H9 (cell line): ENCODE measurements around the gene MLLT6. TPM values are rescaled to one million over a fixed set of nuclear protein-coding genes. Genes with fewer than 3 reads are reported as not detected.

Experiments
- DNase-seq: peaks from one replicate; pipeline ENCODE4 v3.0.0-alpha.2; 2017
- H2AFZ ChIP-seq: one replicate; pipeline ENCODE4 v1.6.1; 2013; ENCODE audit warnings: mild to moderate bottlenecking, low read length, control low read depth, moderate library complexity
- H2AK5ac ChIP-seq: 2 replicates; pipeline ENCODE4 v1.6.1; 2013; ENCODE audit warnings: low read length, control low read depth, mixed read lengths; ENCODE audit not compliant: insufficient read length
- H2BK120ac ChIP-seq: one replicate; pipeline ENCODE4 v1.6.1; 2013; ENCODE audit warnings: low read depth, mild to moderate bottlenecking, low read length, control low read depth, inconsistent platforms; ENCODE audit not compliant: poor library complexity, severe bottlenecking
- H2BK12ac ChIP-seq: 2 replicates; pipeline ENCODE4 v1.6.1; 2013; ENCODE audit warnings: low read length, control low read depth, mixed read lengths, low read depth; ENCODE audit not compliant: insufficient read length
- H2BK15ac ChIP-seq: 2 replicates; pipeline ENCODE4 v1.6.1; 2013; ENCODE audit warnings: low read depth, low read length, control low read depth
- H2BK20ac ChIP-seq: one replicate; pipeline ENCODE4 v1.6.1; 2013; ENCODE audit warnings: low read depth, mild to moderate bottlenecking, low read length, control low read depth, inconsistent platforms; ENCODE audit not compliant: poor library complexity, severe bottlenecking
- H2BK5ac ChIP-seq: 2 replicates; pipeline ENCODE4 v1.6.1; 2013; ENCODE audit warnings: low read length, control low read depth, mixed read lengths; ENCODE audit not compliant: insufficient read length
- H3K14ac ChIP-seq: 2 replicates; pipeline ENCODE4 v1.6.1; 2013; ENCODE audit warnings: low read length, control low read depth; ENCODE audit not compliant: insufficient read depth
- H3K18ac ChIP-seq: 2 replicates; pipeline ENCODE4 v1.6.1; 2013; ENCODE audit warnings: low read depth, mild to moderate bottlenecking, mixed read lengths, low read length, control low read depth; ENCODE audit not compliant: insufficient read length
- H3K23ac ChIP-seq: 2 replicates; pipeline ENCODE4 v1.6.1; 2013; ENCODE audit warnings: low read length, control low read depth, mixed read lengths, low read depth; ENCODE audit not compliant: insufficient read length
- H3K23me2 ChIP-seq: 2 replicates; pipeline ENCODE4 v1.6.1; 2013; ENCODE audit warnings: low read depth, mild to moderate bottlenecking, mixed read lengths, low read length, control low read depth; ENCODE audit not compliant: insufficient read length, poor library complexity, severe bottlenecking
- H3K27ac ChIP-seq: 2 replicates; pipeline ENCODE4 v1.5.1; 2013; ENCODE audit warnings: low read length, control low read depth, mixed read lengths, low read depth; ENCODE audit not compliant: insufficient read length
- H3K27me3 ChIP-seq: 2 replicates; pipeline ENCODE4 v1.6.1; 2013; ENCODE audit warnings: low read length, control low read depth, inconsistent platforms; ENCODE audit not compliant: insufficient read depth
- H3K4ac ChIP-seq: 2 replicates; pipeline ENCODE4 v1.6.1; 2013; ENCODE audit warnings: low read depth, mild to moderate bottlenecking, control low read depth, inconsistent platforms, low read length, moderate library complexity
- H3K4me1 ChIP-seq: 2 replicates; pipeline ENCODE4 v1.6.1; 2013; ENCODE audit warnings: low read length, control low read depth, inconsistent platforms; ENCODE audit not compliant: insufficient read depth
- H3K4me2 ChIP-seq: 2 replicates; pipeline ENCODE4 v1.6.1; 2013; ENCODE audit warnings: low read length, control low read depth, mixed read lengths; ENCODE audit not compliant: insufficient read length, insufficient read depth
- H3K56ac ChIP-seq: 2 replicates; pipeline ENCODE4 v1.6.1; 2013; ENCODE audit warnings: low read depth, mild to moderate bottlenecking, mixed read lengths, low read length, control low read depth; ENCODE audit not compliant: insufficient read length
- H3K79me1 ChIP-seq: 2 replicates; pipeline ENCODE4 v1.6.1; 2013; ENCODE audit warnings: low read depth, mild to moderate bottlenecking, moderate library complexity, low read length, control low read depth, inconsistent platforms; ENCODE audit not compliant: insufficient read depth, poor library complexity, severe bottlenecking
- H3K79me2 ChIP-seq: 2 replicates; pipeline ENCODE4 v1.6.1; 2013; ENCODE audit warnings: low read length, control low read depth, inconsistent platforms; ENCODE audit not compliant: insufficient read depth
- H3K9ac ChIP-seq: 2 replicates; pipeline ENCODE4 v1.6.1; 2013; ENCODE audit warnings: low read length, control low read depth, mixed read lengths; ENCODE audit not compliant: insufficient read length; ENCODE audit errors: extremely low read depth
- H3K9me3 ChIP-seq: one replicate; pipeline ENCODE4 v1.6.1; 2013; ENCODE audit warnings: low read depth, low read length, inconsistent platforms; ENCODE audit not compliant: control insufficient read depth
- H3T11ph ChIP-seq: one replicate; pipeline ENCODE4 v1.6.1; 2013; ENCODE audit warnings: mild to moderate bottlenecking, low read length, control low read depth, inconsistent platforms
- H4K20me1 ChIP-seq: one replicate; pipeline ENCODE4 v1.6.1; 2013; ENCODE audit not compliant: control insufficient read depth, insufficient read length, insufficient read depth
- H4K5ac ChIP-seq: 2 replicates; pipeline ENCODE4 v1.6.1; 2013; ENCODE audit warnings: low read depth, mild to moderate bottlenecking, mixed read lengths, low read length, control low read depth; ENCODE audit not compliant: insufficient read length
- H4K8ac ChIP-seq: replicated peaks from 2 replicates; pipeline ENCODE4 v1.6.1; 2013; ENCODE audit warnings: low read length, control low read depth, mixed read lengths, low read depth; ENCODE audit not compliant: insufficient read length
- H4K91ac ChIP-seq: 2 replicates; pipeline ENCODE4 v1.6.1; 2013; ENCODE audit warnings: low read depth, mild to moderate bottlenecking, moderate library complexity, mixed read lengths, low read length, control low read depth; ENCODE audit not compliant: insufficient read length
- H3K27ac Mint-ChIP-seq, 3 experiments: 2 replicates in 2 of 3; 3 replicates in 1 of 3; pipeline ENCODE4 v1.8.0; 2020 to 2021; ENCODE audit warnings: mixed read lengths in 3 of 3, mild to moderate bottlenecking in 1 of 3, moderate library complexity in 1 of 3
- H3K27me3 Mint-ChIP-seq: 2 replicates; pipeline ENCODE4 v1.8.0; 2021; ENCODE audit warnings: low read depth, mild to moderate bottlenecking, moderate library complexity, mixed read lengths
- H3K36me3 Mint-ChIP-seq, 3 experiments: 2 replicates in 2 of 3; 3 replicates in 1 of 3; pipeline ENCODE4 v1.8.0; 2020 to 2021; ENCODE audit warnings: low read depth in 3 of 3, mixed read lengths in 3 of 3; ENCODE audit not compliant: insufficient read depth in 1 of 3
- H3K4me1 Mint-ChIP-seq, 2 experiments: 2 replicates each; pipeline ENCODE4 v1.8.0; 2020; ENCODE audit warnings: mixed read lengths in 2 of 2
- H3K4me3 Mint-ChIP-seq, 2 experiments: 2 replicates in 1 of 2; 3 replicates in 1 of 2; pipeline ENCODE4 v1.8.0; 2020 to 2021; ENCODE audit warnings: mild to moderate bottlenecking in 2 of 2, mixed read lengths in 2 of 2, moderate library complexity in 1 of 2
- H3K9me3 Mint-ChIP-seq, 2 experiments: 2 replicates in 1 of 2; 3 replicates in 1 of 2; pipeline ENCODE4 v1.8.0; 2020; ENCODE audit warnings: mild to moderate bottlenecking in 2 of 2, mixed read lengths in 2 of 2, moderate library complexity in 1 of 2
- WGBS: extraction: QIAGEN DNeasy Blood & Tissue Kit; methylation state at CpG from one replicate; pipeline ENCODE4 v1.1.7; 2013; ENCODE audit warnings: missing lambda C conversion rate, low lambda C conversion rate, mixed read lengths; ENCODE audit not compliant: insufficient read length; ENCODE audit errors: extremely low coverage; 5-methylcytosine and 5-hydroxymethylcytosine counted together
- total RNA-seq: library from RNA; stranded (reverse); gene quantifications from 2 replicates; pipeline ENCODE4 v1.2.1, GENCODE V29; 2021
- TF ChIP-seq, protein P1 (sequence below): fragments of 200-600 bp; sonication (generic); conservative IDR thresholded peaks from 3 replicates; pipeline ENCODE4 v1.8.0; 2021; ENCODE audit warnings: antibody characterized with exemption, mild to moderate bottlenecking

Gene MLLT6
- total RNA-seq, 1 experiment from 2014 or later = 26.4 TPM

- Histone ChIP-seq H3K9me3 (no peaks in the 10 kb centered on the region), H3K4ac (no peak overlapping the region), H3K18ac (no peak overlapping the region), H2BK120ac (no peak overlapping the region), H2BK12ac (no peak overlapping the region), H4K20me1 (no peaks in the 10 kb centered on the region), H2AFZ (no peak overlapping the region), H3K14ac (no peak overlapping the region), H2BK20ac (no peak overlapping the region), H3K4me1 (no peaks in the 10 kb centered on the region), H3K23me2 (peaks cover under 1% of the 10 kb centered on the region), H4K8ac (no peak overlapping the region), H3K9ac (no peak overlapping the region), H3K56ac (no peak overlapping the region), H4K5ac (no peak overlapping the region), H2BK15ac (no peak overlapping the region), H2AK5ac (no peak overlapping the region), H3K4me2 (no peak overlapping the region), H3K79me1 (no peaks in the 10 kb centered on the region), H3K79me2 (no peaks in the 10 kb centered on the region), H2BK5ac (no peak overlapping the region), H3K27ac (no peak overlapping the region), H3T11ph (no peak overlapping the region), H3K27me3 (peaks cover 40% of the 10 kb centered on the region), H3K23ac (no peak overlapping the region), H4K91ac (no peak overlapping the region)
- H3K27me3 Mint-ChIP-seq = peaks cover 90% of the 10 kb centered on the region
- WGBS = no CpG with 5 or more reads among the region's 4 CpGs
- H3K4me3 Mint-ChIP-seq = no peak overlapping the region
- H3K9me3 Mint-ChIP-seq = peaks cover 0 to 3% of the 10 kb centered on the region in 2 experiments; a peak in 2 of 5 replicates
- TF ChIP-seq, protein P1, sequence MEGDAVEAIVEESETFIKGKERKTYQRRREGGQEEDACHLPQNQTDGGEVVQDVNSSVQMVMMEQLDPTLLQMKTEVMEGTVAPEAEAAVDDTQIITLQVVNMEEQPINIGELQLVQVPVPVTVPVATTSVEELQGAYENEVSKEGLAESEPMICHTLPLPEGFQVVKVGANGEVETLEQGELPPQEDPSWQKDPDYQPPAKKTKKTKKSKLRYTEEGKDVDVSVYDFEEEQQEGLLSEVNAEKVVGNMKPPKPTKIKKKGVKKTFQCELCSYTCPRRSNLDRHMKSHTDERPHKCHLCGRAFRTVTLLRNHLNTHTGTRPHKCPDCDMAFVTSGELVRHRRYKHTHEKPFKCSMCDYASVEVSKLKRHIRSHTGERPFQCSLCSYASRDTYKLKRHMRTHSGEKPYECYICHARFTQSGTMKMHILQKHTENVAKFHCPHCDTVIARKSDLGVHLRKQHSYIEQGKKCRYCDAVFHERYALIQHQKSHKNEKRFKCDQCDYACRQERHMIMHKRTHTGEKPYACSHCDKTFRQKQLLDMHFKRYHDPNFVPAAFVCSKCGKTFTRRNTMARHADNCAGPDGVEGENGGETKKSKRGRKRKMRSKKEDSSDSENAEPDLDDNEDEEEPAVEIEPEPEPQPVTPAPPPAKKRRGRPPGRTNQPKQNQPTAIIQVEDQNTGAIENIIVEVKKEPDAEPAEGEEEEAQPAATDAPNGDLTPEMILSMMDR = no peak
- no peak overlapping the region for H3K27ac Mint-ChIP-seq
- H3K4me1 Mint-ChIP-seq = peaks cover 13 to 17% of the 10 kb centered on the region in 2 experiments
- no peaks in the 10 kb centered on the region for H3K36me3 Mint-ChIP-seq
- no peak for DNase-seq
Measured at GRCh38 chr17:38697061-38697820, 7.8 kb upstream of the MLLT6 start.
